ENCODE measurements around the gene PDE4D. TPM values are rescaled to one million over a fixed set of nuclear protein-coding genes. Genes with fewer than 3 reads are reported as not detected.

The PDE4D gene
- total RNA-seq, 2 experiments from 2014 or later: 75.5 to 80.7 TPM

DNA sequence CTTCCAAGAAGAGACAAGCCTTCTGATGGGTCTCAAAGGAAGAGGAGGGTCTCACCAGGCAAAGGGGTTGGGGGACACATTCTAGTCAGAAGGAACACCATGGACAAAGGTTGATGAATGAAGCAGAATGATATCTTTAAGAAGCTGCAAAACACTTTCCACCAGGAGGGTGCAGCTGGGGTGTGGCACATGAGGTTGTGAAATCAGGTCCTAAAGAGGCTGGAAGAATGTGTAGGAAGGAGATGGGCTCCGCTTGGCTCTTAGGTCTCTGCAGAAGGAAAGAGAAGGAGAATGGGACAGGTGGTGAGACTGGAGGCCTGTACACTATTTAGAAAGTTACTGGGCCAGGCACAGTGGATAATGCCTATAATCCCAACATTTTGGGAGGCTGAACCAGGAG, 328.6 kb downstream of the PDE4D start:
- ChIA-PET CTCF (interaction anchor here (0.7 kb wide), 1 partner anchor 16 kb away, joined by 4 read pairs; no protein-coding TSS in a partner anchor), POLR2A (no interaction called here)
- no peaks in the 10 kb centered on the region for H3K36me3 Mint-ChIP-seq (ENCODE audit: low read depth)
- TF ChIP-seq, protein P1, sequence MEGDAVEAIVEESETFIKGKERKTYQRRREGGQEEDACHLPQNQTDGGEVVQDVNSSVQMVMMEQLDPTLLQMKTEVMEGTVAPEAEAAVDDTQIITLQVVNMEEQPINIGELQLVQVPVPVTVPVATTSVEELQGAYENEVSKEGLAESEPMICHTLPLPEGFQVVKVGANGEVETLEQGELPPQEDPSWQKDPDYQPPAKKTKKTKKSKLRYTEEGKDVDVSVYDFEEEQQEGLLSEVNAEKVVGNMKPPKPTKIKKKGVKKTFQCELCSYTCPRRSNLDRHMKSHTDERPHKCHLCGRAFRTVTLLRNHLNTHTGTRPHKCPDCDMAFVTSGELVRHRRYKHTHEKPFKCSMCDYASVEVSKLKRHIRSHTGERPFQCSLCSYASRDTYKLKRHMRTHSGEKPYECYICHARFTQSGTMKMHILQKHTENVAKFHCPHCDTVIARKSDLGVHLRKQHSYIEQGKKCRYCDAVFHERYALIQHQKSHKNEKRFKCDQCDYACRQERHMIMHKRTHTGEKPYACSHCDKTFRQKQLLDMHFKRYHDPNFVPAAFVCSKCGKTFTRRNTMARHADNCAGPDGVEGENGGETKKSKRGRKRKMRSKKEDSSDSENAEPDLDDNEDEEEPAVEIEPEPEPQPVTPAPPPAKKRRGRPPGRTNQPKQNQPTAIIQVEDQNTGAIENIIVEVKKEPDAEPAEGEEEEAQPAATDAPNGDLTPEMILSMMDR (IDR thresholded peaks at IDR 0.05): no peak
- DNase-seq: no peak
- H3K27me3 Mint-ChIP-seq: no peaks in the 10 kb centered on the region
- H3K4me3 Mint-ChIP-seq: no peak overlapping the region
- no peak overlapping the region for H3K27ac Mint-ChIP-seq
- no peaks in the 10 kb centered on the region for H3K9me3 Mint-ChIP-seq
- no peaks in the 10 kb centered on the region for H3K4me1 Mint-ChIP-seq (ENCODE audit: low read depth)
- intact Hi-C loops (cut with micrococcal nuclease): no loop called here
- ATAC-seq: no peak

DNA sequence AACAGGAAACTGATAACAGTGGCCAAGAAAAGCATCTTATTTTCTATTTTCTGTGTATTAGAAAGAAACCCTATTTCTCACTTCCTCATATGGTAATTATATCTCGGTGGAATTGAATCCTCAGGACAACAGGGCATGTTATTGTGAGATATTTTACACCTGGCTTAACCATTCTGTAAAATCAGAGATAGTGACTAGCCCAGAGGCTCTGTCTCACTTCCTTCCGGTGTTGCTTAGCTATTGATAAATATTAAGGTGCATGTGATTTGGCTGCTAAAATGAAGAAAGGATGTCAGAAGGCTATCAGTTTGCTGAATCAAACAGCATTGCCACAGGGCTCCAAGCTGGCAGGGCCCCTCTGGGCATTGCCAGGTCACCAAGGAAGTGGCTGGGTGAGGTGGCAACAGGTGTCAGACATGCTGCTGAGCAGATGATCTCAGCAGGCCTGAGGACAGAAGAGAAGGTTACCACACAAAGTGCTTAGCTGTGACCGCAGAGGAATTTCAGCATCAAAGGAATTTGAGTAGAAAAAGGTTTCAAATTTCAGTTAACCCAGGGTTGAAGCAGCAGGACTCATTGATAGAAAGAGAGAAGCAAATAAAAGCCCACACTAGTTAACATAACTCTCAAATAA, 330.7 kb downstream of the PDE4D start:
- Mint-ChIP-seq H3K4me3 (no peak overlapping the region), H3K27ac (no peak overlapping the region), H3K27me3 (no peaks in the 10 kb centered on the region), H3K4me1 (ENCODE audit: low read depth) (no peaks in the 10 kb centered on the region), H3K36me3 (ENCODE audit: low read depth) (no peaks in the 10 kb centered on the region), H3K9me3 (no peaks in the 10 kb centered on the region)
- CTCF ChIA-PET: interaction anchor here (1.7 kb wide), 1 partner anchor 101 kb away, joined by 3 read pairs; no protein-coding TSS in a partner anchor
- intact Hi-C loops (cut with micrococcal nuclease): no loop called here
- ATAC-seq (peak; percentile 51), DNase-seq (peak; percentile 24)
- TF ChIP-seq, protein P1 (IDR thresholded peaks at IDR 0.05): no peak
- POLR2A ChIA-PET: no interaction called here

DNA sequence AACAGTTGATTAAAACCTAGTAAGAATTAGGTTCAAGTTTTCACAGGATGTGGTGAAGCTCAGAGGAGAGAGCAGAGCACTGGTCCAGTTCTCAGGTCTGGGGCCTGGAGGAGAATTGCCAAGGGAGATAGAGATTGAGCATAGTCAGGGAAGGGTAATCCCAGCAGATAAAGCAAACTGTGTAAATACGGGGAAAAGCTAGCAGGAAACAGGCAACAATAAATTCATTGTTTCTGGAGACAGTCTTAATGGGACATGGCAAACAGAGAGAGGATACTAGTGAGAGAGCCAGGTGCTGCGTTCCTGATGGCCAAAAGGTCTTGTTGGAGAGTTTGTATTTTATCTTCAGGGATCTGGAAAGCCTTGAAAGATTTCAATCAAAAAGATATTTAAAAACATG, 333.0 kb downstream of the PDE4D start:
- no peak for DNase-seq
- H3K27ac Mint-ChIP-seq: no peak overlapping the region
- intact Hi-C loops (cut with micrococcal nuclease): no loop called here
- H3K9me3 Mint-ChIP-seq: no peaks in the 10 kb centered on the region
- TF ChIP-seq, protein P1 (IDR thresholded peaks at IDR 0.05): no peak
- no peaks in the 10 kb centered on the region for H3K36me3 Mint-ChIP-seq (ENCODE audit: low read depth)
- no peak overlapping the region for H3K4me3 Mint-ChIP-seq
- no peaks in the 10 kb centered on the region for H3K4me1 Mint-ChIP-seq (ENCODE audit: low read depth)
- ChIA-PET POLR2A (no interaction called here), CTCF (no interaction called here)
- ATAC-seq: no peak
- no peaks in the 10 kb centered on the region for H3K27me3 Mint-ChIP-seq

DNA sequence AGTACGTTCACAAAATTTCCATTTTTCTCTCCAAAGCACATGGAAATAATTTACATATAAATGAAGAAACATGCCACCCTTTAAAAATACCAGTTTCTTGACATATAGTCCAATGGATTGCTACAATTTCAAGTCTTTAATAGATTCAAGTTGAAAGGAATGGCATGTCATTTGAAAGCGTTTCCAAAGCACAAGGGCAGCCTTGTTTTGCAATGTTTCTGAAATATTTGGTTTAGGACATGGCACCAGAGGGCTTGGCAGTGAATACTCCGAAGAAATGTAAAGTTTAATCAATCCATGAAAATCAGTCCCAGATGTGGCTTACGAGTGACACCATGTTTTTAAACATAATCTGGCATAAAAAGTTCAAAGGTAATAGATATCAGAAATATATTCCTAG, 333.7 kb downstream of the PDE4D start:
- DNase-seq (no peak), ATAC-seq (no peak)
- TF ChIP-seq, protein P1 (IDR thresholded peaks at IDR 0.05): no peak
- H3K4me3 Mint-ChIP-seq: no peak overlapping the region
- intact Hi-C loops (cut with micrococcal nuclease): no loop called here
- H3K36me3 Mint-ChIP-seq (ENCODE audit: low read depth): no peaks in the 10 kb centered on the region
- H3K27ac Mint-ChIP-seq: no peak overlapping the region
- no peaks in the 10 kb centered on the region for H3K9me3 Mint-ChIP-seq
- H3K4me1 Mint-ChIP-seq (ENCODE audit: low read depth): no peaks in the 10 kb centered on the region
- CTCF ChIA-PET: no interaction called here
- POLR2A ChIA-PET: no interaction called here
- H3K27me3 Mint-ChIP-seq: no peaks in the 10 kb centered on the region

DNA sequence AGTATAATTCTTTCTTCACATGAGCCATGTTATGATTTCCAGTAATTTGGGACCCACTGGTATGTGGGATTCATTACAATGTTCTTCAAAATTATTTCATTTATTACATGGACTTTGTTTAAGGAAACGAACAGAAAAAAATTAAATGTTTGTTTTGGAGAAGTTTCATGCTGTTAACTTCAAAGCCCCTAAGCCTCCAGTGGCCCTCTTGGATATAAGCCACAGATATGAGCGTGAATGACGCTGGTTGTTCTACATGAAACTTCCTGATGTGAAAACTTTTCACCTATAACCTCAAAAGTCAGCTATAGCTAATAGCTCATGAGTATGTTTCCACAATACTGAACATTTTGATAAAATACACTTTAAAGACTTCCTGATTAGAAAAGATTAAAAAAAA, 334.2 kb downstream of the PDE4D start:
- ATAC-seq (no peak), DNase-seq (no peak)
- ChIA-PET POLR2A (no interaction called here), CTCF (no interaction called here)
- Mint-ChIP-seq H3K27ac (no peak overlapping the region), H3K4me3 (no peak overlapping the region), H3K9me3 (no peaks in the 10 kb centered on the region), H3K36me3 (ENCODE audit: low read depth) (no peaks in the 10 kb centered on the region), H3K4me1 (ENCODE audit: low read depth) (no peaks in the 10 kb centered on the region), H3K27me3 (no peaks in the 10 kb centered on the region)
- intact Hi-C loops (cut with micrococcal nuclease): no loop called here
- TF ChIP-seq, protein P1 (IDR thresholded peaks at IDR 0.05): no peak
